GM10266 (cell line): ENCODE measurements around the gene OSBP2.

Experiments used
- DNase-seq: peaks from one replicate; pipeline ENCODE4 v3.0.0; 2012; ENCODE audit errors: extremely low spot score
- TF ChIP-seq, protein P1 (sequence below): IDR thresholded peaks from 2 replicates; pipeline ENCODE4 v1.5.1; 2012; ENCODE audit warnings: mild to moderate bottlenecking, low read depth; ENCODE audit not compliant: control insufficient read depth, insufficient read depth; ENCODE audit errors: missing control alignments

OSBP2 gene

DNA sequence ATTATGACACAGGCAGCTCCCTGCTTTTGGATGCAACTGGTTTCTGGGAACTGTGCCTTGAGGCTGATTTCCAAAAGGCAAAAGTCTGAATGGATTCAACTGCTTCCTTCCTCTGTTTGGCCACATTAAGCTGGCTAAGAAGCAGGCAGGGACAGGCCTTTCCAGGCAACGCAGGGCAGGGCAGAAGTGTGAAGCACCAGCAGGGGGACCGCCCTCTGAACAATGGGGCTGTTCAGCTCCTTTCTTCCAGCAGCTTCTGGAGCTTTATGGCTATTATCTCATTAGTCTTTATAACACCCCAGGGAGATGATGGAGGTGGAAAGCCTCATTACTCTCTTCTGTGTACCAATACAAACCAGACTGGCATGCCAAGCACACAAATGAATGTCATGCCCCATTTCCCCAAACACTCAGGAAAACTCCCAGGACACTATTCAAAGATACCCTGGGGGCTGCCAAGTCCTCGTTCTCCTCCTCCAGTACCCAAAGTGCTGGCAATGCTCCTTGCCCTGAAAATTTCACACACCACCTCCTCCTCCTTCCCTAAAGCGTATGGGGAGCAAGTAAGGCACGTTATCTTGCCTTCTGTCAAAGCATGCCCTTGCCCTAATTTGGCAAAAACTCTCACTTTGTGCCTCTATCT, 252.6 kb downstream of the OSBP2 start:
- TF ChIP-seq, protein P1, sequence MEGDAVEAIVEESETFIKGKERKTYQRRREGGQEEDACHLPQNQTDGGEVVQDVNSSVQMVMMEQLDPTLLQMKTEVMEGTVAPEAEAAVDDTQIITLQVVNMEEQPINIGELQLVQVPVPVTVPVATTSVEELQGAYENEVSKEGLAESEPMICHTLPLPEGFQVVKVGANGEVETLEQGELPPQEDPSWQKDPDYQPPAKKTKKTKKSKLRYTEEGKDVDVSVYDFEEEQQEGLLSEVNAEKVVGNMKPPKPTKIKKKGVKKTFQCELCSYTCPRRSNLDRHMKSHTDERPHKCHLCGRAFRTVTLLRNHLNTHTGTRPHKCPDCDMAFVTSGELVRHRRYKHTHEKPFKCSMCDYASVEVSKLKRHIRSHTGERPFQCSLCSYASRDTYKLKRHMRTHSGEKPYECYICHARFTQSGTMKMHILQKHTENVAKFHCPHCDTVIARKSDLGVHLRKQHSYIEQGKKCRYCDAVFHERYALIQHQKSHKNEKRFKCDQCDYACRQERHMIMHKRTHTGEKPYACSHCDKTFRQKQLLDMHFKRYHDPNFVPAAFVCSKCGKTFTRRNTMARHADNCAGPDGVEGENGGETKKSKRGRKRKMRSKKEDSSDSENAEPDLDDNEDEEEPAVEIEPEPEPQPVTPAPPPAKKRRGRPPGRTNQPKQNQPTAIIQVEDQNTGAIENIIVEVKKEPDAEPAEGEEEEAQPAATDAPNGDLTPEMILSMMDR = no peak
- DNase-seq = no peak

DNA sequence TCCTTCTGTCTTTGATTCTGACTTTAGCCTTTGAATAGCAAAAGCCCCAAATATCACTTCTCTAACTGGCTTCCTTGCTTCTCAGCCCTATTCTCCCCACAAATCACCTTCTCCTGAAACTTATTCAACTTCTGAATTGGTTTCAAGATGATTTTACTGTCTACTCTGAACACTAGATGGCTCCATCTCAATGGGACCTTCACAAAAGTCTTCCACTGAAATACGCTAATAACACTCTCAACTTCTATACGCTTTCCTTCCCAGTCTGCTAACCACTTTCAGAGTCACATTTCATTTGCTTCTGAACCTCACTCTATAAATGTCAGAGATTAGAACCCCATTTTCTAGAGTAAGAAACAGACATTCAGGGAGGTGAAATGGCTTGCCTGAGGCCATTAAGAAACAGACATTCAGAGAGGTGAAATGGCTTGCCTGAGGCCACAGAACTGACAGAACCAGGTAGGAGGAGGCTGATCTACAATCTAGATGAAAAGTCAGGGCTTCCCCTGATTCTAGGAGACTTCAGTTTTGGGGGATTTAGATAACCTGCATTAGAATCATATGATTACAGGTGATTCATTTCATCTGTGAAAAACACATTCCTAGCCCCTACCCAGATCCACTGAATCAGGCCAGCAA, 253.3 kb downstream of the OSBP2 start:
- DNase-seq = peak; percentile 34
- TF ChIP-seq, protein P1 = peak; percentile 35

DNA sequence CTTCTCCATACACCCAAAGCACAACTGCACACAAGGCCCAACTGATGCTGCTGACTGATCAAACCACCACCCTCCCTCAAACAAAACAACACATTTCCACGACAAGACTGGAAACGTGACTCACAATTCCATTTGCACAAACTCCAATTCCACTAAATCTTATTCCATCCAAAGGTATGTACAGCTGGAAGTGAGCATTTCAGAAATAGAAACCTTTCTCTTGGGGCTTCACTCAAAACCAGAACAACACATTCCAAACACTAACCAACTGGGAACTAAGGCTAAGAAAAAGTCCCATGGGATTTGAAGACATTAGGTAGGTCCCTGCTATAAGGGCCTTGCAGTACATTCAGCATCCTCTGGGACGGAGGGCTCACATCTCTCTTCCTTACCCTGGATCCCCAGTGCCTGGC, 254.3 kb downstream of the OSBP2 start:
- no peak for DNase-seq
- TF ChIP-seq, protein P1 = no peak

DNA sequence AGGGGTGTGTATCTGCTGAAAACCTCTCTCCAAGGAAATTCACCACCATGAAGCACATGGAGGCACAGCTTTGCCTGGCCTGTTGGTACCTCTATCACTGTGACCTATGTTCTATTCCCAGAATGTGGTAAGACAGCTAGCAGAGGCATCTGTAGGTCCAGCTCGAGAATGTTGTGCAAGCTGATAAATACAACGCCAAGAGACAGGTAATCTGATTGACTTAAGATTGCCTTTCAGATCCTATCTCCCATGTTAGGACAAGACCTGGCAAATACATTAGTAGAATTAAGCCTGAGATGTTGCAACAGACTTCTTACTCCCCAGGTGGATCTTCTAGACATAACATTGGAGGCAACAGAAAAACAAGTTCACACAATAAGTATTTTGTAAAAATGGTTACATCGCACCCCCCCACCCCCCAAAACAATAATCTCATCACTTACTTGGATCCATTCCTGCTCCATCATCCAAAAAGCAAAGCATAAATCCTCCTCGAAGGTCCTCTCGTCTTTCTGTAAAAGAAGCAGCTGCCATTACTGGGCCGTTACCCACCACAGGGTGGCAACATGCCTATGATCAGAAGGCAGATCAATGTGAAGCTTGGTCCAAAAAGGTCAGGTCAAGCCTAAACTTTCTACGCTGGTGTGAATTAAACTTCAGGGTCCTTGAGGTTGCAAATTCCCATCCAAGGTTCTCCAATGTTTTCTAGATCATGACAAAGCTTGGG, 255.4 kb downstream of the OSBP2 start:
- TF ChIP-seq, protein P1 = no peak
- DNase-seq = no peak

DNA sequence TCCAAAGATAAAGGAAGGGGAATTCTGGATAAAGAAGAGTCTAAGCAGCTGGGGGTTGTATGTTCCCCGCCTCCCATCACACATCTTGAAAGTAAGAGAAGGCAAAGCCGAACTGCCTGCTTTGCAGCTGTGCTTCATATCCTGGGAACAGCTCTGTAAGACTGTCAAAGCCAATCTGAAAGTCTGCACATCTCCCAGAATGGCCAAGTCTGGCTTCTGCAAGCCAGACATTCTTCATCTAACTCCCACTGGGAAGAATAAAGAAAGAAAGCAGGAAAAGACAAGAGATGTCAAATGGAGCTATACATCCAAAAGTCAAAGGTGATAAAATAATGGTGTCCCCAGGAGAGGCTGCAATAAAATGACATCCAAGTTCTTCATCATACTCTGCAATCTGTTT, 258.5 kb downstream of the OSBP2 start:
- TF ChIP-seq, protein P1 = no peak
- DNase-seq = no peak

DNA sequence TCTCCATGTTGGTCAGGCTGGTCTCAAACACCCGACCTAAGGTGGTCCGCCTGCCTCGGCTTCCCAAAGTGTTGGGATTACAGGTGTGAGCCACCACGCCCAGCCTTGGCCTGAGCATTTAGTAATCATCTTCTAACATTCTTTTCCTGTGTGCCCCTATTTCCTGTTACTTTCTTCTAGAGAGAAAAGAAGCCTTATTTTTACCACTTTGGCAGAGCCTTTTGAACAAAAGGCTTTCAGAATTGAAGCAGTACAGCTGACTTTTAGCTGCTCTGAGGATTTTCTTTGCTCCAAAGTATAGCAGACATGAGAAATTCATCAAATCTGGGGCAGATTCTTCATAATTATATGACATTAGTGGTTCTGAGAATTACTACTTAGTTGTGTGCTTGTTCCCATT, 260.5 kb downstream of the OSBP2 start:
- TF ChIP-seq, protein P1 = no peak
- no peak for DNase-seq
